ENCODE results near the gene KLF6.

DNA sequence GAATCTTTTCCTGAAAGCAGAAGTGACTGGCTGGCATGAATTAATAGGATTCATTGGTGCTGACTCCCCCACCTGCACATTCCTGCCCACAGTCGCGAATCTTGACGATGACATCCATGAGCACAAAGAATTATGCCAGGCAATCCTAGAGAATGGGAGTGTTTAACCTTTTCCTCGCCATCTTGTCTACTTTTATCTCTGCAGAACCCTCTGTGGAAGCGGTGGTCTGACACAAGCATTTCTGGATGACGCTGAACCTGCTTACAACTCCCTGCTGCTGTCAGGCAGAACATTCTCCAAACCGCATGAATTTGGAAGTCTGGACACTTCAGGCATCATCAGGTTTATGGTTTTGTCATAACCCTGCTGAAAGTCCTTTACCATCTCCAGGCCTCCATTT, 36.5 kb downstream of the KLF6 start:
- TF ChIP-seq MTA2 (IDR thresholded peaks at IDR 0.05; ENCODE audit: low read depth) (no peak), FOXM1 (IDR thresholded peaks at IDR 0.05; ENCODE audit: low read depth) (no peak), FOXM1 (CRISPR knock-in tag; IDR thresholded peaks at IDR 0.05; ENCODE audit: low read depth) (no peak), GABPB2 (CRISPR knock-in tag; conservative IDR thresholded peaks at IDR 0.05) (no peak), MAFK (IDR thresholded peaks at IDR 0.05; ENCODE audit: low read length) (no peak), CTCF (IDR thresholded peaks at IDR 0.05 in 2 of 3, conservative IDR thresholded peaks at IDR 0.05 in 1 of 3; ENCODE audit: insufficient read depth in 2 of 3, low read depth in 1 of 3, low read length in 3 of 3) (no peak), KLF16 (IDR thresholded peaks at IDR 0.05) (no peak), NFYB (IDR thresholded peaks at IDR 0.05; ENCODE audit: extremely low read depth, insufficient read length) (no peak), JUND (IDR thresholded peaks at IDR 0.05; ENCODE audit: borderline replicate concordance, low read depth, low read length) (no peak), JUND (tag; IDR thresholded peaks at IDR 0.05; ENCODE audit: borderline replicate concordance, low read depth, low read length) (no peak), DDX20 (tag; IDR thresholded peaks at IDR 0.05; ENCODE audit: low read depth) (no peak), SREBF2 (CRISPR knock-in tag; IDR thresholded peaks at IDR 0.05) (no peak), TARDBP (IDR thresholded peaks at IDR 0.05) (no peak)

All from K562 (cell line).